Loucy (cell line): ENCODE results near the gene METRNL.

Source experiments
- H2AFZ ChIP-seq: fragments of 200-600 bp; sonication (generic); 2 replicates; pipeline ENCODE4 v1.6.0; 2016; ENCODE audit warnings: antibody characterized with exemption, mild to moderate bottlenecking, low read length, moderate library complexity
- H3F3A ChIP-seq: fragments of 200-600 bp; 2 replicates; pipeline ENCODE4 v1.6.0; 2016; ENCODE audit warnings: antibody characterized with exemption, low read depth, mild to moderate bottlenecking
- H3K27me3 ChIP-seq: fragments of 200-600 bp; sonication (generic); 2 replicates; pipeline ENCODE4 v1.6.1; 2014; ENCODE audit warnings: low read length, mild to moderate bottlenecking; ENCODE audit not compliant: insufficient read depth, poor library complexity, severe bottlenecking
- H3K36me3 ChIP-seq: fragments of 200-600 bp; sonication (generic); 2 replicates; pipeline ENCODE4 v1.6.1; 2016; ENCODE audit warnings: low read length; ENCODE audit not compliant: insufficient read depth
- H3K4me1 ChIP-seq: fragments of 200-600 bp; sonication (generic); 2 replicates; pipeline ENCODE4 v1.5.1; 2014; ENCODE audit warnings: low read length, mild to moderate bottlenecking; ENCODE audit not compliant: insufficient read depth, poor library complexity, severe bottlenecking
- H3K4me2 ChIP-seq: fragments of 200-600 bp; sonication (generic); 2 replicates; pipeline ENCODE4 v1.6.0; 2014; ENCODE audit warnings: antibody characterized with exemption, low read length, low read depth, mild to moderate bottlenecking; ENCODE audit not compliant: poor library complexity, severe bottlenecking
- H3K4me3 ChIP-seq: fragments of 200-600 bp; sonication (generic); 2 replicates; pipeline ENCODE4 v1.5.1; 2014; ENCODE audit warnings: low read length, mild to moderate bottlenecking, mixed read lengths; ENCODE audit not compliant: poor library complexity, severe bottlenecking
- H3K79me2 ChIP-seq: fragments of 200-600 bp; sonication (generic); 2 replicates; pipeline ENCODE4 v1.6.1; 2014; ENCODE audit warnings: low read length; ENCODE audit not compliant: insufficient read depth
- H3K9ac ChIP-seq: fragments of 200-600 bp; sonication (generic); 2 replicates; pipeline ENCODE4 v1.6.0; 2014; ENCODE audit warnings: mild to moderate bottlenecking, low read depth, low read length, moderate library complexity; ENCODE audit not compliant: poor library complexity, severe bottlenecking
- H3K9me2 ChIP-seq: fragments of 200-600 bp; sonication (generic); replicated peaks from 2 replicates; pipeline ENCODE4 v1.6.1; 2016; ENCODE audit warnings: low read depth, low read length, mixed read lengths
- H3K9me3 ChIP-seq: fragments of 200-600 bp; sonication (generic); 2 replicates; pipeline ENCODE4 v1.6.1; 2014; ENCODE audit warnings: mild to moderate bottlenecking, antibody characterized with exemption, low read length, low read depth; ENCODE audit not compliant: insufficient read depth
- H4K20me1 ChIP-seq: fragments of 200-600 bp; sonication (generic); 2 replicates; pipeline ENCODE4 v1.6.0; 2014; ENCODE audit warnings: antibody characterized with exemption, low read length, mild to moderate bottlenecking; ENCODE audit not compliant: insufficient read depth, poor library complexity, severe bottlenecking
- CTCF ChIP-seq: fragments of 200-600 bp; sonication (generic); conservative IDR thresholded peaks from 2 replicates; pipeline ENCODE4 v1.5.1; 2014; ENCODE audit warnings: mild to moderate bottlenecking, antibody characterized with exemption, low read length
- EZH2phosphoT487 ChIP-seq: fragments of 200-600 bp; IDR thresholded peaks from 2 replicates; pipeline ENCODE4 v1.6.1; 2018; ENCODE audit warnings: antibody characterized with exemption, mild to moderate bottlenecking, moderate library complexity, borderline replicate concordance

METRNL gene

GRCh38 chr17:83084621-83085056, 5.2 kb downstream of the METRNL start:
- peaks cover 8% of the 10 kb centered on the region; the same call in 1 of the 2 replicates for H3F3A ChIP-seq

GRCh38 chr17:83085103-83085502, 5.7 kb downstream of the METRNL start:
- no peak overlapping the region for H3K4me3 ChIP-seq
- H3F3A ChIP-seq: peaks cover 8% of the 10 kb centered on the region; the same call in 1 of the 2 replicates
- TF ChIP-seq CTCF: no peak
- no peak for TF ChIP-seq EZH2phosphoT487
- H3K4me2 ChIP-seq: no peak overlapping the region
- H3K9me2 ChIP-seq: no peaks in the 10 kb centered on the region
- no peaks in the 10 kb centered on the region for H3K9me3 ChIP-seq
- peaks cover 8% of the 10 kb centered on the region for H4K20me1 ChIP-seq
- no peak overlapping the region for H2AFZ ChIP-seq
- no peaks in the 10 kb centered on the region for H3K27me3 ChIP-seq
- peaks cover 38% of the 10 kb centered on the region for H3K4me1 ChIP-seq
- no peaks in the 10 kb centered on the region for H3K36me3 ChIP-seq
- 0 out of 2 replicates have a peak, but pooled peaks cover 4% of the 10 kb centered on the region for H3K79me2 ChIP-seq
- no peak overlapping the region for H3K9ac ChIP-seq

More at GRCh38 chr17:83084621-83085056, 5.2 kb downstream of the METRNL start:
- no peak overlapping the region for H3K4me3 ChIP-seq
- H3K9ac ChIP-seq: peak overlapping the region; percentile 20
- no peaks in the 10 kb centered on the region for H3K27me3 ChIP-seq
- peak overlapping the region; percentile 56 for H3K4me2 ChIP-seq
- H4K20me1 ChIP-seq: peaks cover 8% of the 10 kb centered on the region
- no peaks in the 10 kb centered on the region for H3K36me3 ChIP-seq
- H3K9me2 ChIP-seq: no peaks in the 10 kb centered on the region
- 0 out of 2 replicates have a peak, but pooled peaks cover 4% of the 10 kb centered on the region for H3K79me2 ChIP-seq
- peaks cover 38% of the 10 kb centered on the region for H3K4me1 ChIP-seq
- TF ChIP-seq EZH2phosphoT487 (no peak), CTCF (no peak)
- no peak overlapping the region for H2AFZ ChIP-seq
- H3K9me3 ChIP-seq: no peaks in the 10 kb centered on the region

- H2AFZ ChIP-seq: no peak overlapping the region
- H3K36me3 ChIP-seq: no peaks in the 10 kb centered on the region
- TF ChIP-seq EZH2phosphoT487 (no peak), CTCF (no peak)
- peaks cover 8% of the 10 kb centered on the region for H4K20me1 ChIP-seq
- H3K79me2 ChIP-seq: 0 out of 2 replicates have a peak, but pooled peaks cover 4% of the 10 kb centered on the region
- no peaks in the 10 kb centered on the region for H3K27me3 ChIP-seq
- H3K9me3 ChIP-seq: no peaks in the 10 kb centered on the region
- H3K4me2 ChIP-seq: no peak overlapping the region
- H3K9ac ChIP-seq: no peak overlapping the region
- H3F3A ChIP-seq: peaks cover 8% of the 10 kb centered on the region; the same call in 1 of the 2 replicates
- peaks cover 38% of the 10 kb centered on the region for H3K4me1 ChIP-seq
- H3K4me3 ChIP-seq: no peak overlapping the region
- no peaks in the 10 kb centered on the region for H3K9me2 ChIP-seq
These were observed 6.3 kb downstream of the METRNL start for GRCh38 chr17:83085526-83086198.
